Measurements from ENCODE around the gene BICC1.

Gene BICC1

DNA sequence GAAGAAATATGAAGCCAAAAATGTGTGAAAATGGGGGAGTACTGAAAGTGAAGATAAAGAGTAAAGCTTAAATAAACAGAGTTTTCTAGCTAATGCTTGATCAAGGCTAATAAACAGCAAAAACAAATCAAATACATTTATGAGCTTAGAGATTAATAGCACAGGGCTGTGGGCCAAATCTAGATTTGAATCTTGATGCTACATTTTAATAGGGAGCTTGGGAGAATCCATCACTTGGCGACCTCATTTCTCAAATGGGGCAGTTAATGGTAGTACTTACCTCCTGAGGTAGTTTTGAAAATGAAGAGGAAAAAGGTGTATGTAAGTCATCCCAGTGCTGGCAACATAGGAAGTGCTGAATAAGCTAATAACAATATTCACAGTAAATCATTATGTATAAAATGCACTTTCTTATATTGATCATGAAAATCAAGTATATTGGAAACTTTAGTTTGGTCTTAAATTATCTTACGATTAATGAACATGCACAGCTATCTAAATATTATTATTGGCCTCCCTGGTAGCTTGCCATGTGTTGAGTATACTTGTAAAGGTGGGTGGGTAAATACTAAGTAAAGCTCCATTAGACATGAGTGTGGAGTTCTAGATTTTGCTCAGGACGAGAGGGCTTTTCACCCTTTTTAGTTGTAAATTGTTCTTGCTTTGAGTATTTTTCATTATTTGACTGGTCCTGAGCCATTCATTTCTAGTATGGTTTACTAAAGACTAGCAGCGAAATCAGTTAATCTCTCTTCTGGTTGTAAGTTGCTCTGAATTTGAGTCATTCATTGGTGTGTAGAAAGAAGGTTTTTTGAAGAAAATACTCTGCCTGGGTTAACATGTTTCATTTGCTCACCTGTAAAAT, 5.1 kb downstream of the BICC1 start:
- TF ChIP-seq POLR2AphosphoS5 (IDR thresholded peaks at IDR 0.05; ENCODE audit: low read depth, low read length) (no peak), SIN3A (IDR thresholded peaks at IDR 0.05; ENCODE audit: borderline replicate concordance, insufficient read depth, low read length) (no peak), TAF1 (IDR thresholded peaks at IDR 0.05; ENCODE audit: borderline replicate concordance, insufficient read depth, low read length) (no peak), FOXP2 (optimal IDR thresholded peaks at IDR 0.05; ENCODE audit: borderline replicate concordance, extremely low read depth, extremely low read length, insufficient read depth) (no peak)
- TF ChIP-seq, protein P1, sequence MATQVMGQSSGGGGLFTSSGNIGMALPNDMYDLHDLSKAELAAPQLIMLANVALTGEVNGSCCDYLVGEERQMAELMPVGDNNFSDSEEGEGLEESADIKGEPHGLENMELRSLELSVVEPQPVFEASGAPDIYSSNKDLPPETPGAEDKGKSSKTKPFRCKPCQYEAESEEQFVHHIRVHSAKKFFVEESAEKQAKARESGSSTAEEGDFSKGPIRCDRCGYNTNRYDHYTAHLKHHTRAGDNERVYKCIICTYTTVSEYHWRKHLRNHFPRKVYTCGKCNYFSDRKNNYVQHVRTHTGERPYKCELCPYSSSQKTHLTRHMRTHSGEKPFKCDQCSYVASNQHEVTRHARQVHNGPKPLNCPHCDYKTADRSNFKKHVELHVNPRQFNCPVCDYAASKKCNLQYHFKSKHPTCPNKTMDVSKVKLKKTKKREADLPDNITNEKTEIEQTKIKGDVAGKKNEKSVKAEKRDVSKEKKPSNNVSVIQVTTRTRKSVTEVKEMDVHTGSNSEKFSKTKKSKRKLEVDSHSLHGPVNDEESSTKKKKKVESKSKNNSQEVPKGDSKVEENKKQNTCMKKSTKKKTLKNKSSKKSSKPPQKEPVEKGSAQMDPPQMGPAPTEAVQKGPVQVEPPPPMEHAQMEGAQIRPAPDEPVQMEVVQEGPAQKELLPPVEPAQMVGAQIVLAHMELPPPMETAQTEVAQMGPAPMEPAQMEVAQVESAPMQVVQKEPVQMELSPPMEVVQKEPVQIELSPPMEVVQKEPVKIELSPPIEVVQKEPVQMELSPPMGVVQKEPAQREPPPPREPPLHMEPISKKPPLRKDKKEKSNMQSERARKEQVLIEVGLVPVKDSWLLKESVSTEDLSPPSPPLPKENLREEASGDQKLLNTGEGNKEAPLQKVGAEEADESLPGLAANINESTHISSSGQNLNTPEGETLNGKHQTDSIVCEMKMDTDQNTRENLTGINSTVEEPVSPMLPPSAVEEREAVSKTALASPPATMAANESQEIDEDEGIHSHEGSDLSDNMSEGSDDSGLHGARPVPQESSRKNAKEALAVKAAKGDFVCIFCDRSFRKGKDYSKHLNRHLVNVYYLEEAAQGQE (IDR thresholded peaks at IDR 0.05; ENCODE audit: insufficient read depth in 1 of 2, low read depth in 2 of 2, low read length in 2 of 2), result no peak

DNA sequence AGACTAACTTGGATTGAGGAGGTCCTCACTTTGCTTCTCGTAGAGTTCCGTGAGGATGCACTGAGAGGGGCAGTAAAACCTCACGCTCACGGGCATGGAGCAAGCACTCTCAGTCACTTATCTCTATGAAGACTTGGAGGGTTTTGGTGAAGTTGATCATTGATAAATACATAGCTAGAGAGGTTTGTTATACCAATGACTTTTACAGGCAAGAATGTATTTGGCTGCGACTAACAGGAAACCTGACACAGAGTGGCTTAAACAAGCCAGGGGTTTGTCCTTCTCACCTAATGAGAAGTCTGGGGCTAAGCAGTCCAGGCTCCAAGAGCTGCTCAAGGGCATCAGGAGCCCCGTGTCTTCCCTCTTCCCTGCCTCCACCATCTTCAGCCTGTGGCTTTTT, 6.1 kb downstream of the BICC1 start:
- no peak for TF ChIP-seq FOXP2 (optimal IDR thresholded peaks at IDR 0.05; ENCODE audit: borderline replicate concordance, extremely low read depth, extremely low read length, insufficient read depth)

DNA sequence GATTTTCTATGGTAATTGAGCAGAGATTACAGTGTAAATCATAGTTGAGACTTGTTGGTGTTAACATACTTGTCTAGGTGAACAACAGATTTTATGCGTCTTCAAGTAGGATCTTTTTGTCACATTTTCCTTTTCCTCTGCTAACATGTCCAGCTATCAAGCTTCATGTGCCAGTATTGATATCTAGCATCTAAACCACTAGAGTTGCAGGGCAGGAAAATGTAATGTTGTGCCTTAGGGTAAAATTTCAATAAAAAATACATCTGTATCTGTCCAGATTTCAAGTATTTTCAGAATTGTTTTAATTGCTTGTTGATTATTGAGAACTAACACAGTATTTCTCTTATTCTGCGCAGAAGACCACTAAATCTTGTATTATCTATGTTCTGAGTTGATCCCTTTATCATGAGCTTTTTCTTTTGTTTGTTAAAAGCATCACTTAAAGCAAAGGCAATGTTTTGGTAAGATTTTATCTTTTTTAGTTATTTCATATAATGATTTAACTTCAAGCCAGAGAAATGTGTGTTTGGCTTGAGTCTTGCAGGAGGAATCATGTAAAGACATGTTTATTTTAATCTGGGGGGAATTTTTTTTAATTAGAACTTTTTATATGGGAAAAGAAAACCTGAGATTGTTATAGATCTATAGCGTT, 16.5 kb downstream of the BICC1 start:
- TF ChIP-seq SIN3A (IDR thresholded peaks at IDR 0.05; ENCODE audit: borderline replicate concordance, insufficient read depth, low read length) (no peak), POLR2AphosphoS5 (IDR thresholded peaks at IDR 0.05; ENCODE audit: low read depth, low read length) (no peak)

DNA sequence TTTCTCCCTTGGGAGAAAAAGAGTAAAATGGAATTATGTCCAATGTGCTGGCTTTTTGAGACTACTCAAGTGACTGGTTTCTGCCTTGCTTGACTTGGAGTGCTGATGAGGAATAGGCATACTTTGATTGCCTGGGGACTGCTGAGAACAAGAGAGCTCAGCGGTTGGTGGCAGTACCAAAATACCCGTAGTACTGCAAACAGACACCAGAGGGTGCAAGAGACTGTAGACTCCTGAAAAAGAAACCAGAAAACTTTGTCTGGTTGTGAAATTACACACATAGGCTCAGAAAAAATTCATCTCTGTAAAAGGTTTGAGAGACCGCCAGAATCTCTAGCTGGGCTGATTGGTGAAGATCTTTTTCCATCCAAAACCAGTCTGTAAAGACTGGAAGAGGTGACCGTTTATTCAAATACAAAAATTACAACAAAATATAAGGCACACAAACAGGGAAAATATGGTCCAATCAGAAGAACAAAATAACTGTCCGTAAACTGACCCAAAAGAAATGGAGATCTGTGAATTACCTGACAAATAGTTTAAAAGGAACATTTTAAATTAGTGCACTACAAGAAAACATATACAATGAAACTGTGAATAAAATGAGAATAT, 18.5 kb downstream of the BICC1 start:
- TF ChIP-seq FOXP2 (optimal IDR thresholded peaks at IDR 0.05; ENCODE audit: borderline replicate concordance, extremely low read depth, extremely low read length, insufficient read depth), result no peak
- TF ChIP-seq TAF1 (IDR thresholded peaks at IDR 0.05; ENCODE audit: borderline replicate concordance, insufficient read depth, low read length), result no peak
- no peak for TF ChIP-seq SIN3A (IDR thresholded peaks at IDR 0.05; ENCODE audit: borderline replicate concordance, insufficient read depth, low read length)
- TF ChIP-seq POLR2AphosphoS5 (IDR thresholded peaks at IDR 0.05; ENCODE audit: low read depth, low read length), result no peak
- TF ChIP-seq, protein P1 (IDR thresholded peaks at IDR 0.05; ENCODE audit: insufficient read depth in 1 of 2, low read depth in 2 of 2, low read length in 2 of 2), result no peak

DNA sequence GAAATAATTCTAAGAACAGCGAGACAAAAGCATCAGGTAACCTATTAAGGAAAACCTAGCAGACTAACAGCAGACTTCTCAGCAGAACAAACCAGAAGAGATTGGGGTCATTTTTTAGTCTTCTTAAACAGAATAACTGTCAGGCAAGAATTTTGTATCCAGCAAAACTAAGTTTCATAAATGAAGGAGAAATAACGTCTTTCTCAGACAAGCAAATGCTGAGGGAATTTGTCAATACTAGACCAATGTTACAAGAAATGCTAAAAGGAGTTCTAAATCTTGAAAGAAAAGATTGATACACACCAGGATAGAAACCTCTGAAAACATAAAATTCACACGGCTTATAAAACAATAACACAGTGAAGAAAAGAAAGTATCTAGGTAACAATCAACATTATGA, 22.6 kb downstream of the BICC1 start:
- TF ChIP-seq FOXP2 (optimal IDR thresholded peaks at IDR 0.05; ENCODE audit: borderline replicate concordance, extremely low read depth, extremely low read length, insufficient read depth) (no peak), POLR2AphosphoS5 (IDR thresholded peaks at IDR 0.05; ENCODE audit: low read depth, low read length) (no peak), TAF1 (IDR thresholded peaks at IDR 0.05; ENCODE audit: borderline replicate concordance, insufficient read depth, low read length) (no peak)
- TF ChIP-seq, protein P1 (IDR thresholded peaks at IDR 0.05; ENCODE audit: insufficient read depth in 1 of 2, low read depth in 2 of 2, low read length in 2 of 2), result no peak

DNA sequence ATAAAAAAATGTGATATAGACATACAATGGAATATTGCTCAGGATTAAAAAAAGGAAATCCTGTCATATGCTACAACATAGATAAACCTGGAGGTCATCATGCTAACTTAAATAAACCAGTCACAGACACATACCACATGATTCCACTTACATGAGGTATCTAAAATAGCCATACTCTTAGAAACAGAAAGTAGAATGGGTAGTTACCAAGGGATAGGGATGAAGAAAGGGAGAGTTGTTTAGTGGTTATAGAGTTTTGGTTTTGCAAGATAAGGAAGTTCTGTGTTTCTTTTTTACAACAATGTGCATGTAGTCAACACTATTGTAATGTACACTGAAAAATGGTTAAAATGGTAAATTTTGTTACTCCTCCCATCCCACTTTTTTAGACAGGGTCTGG, 30.5 kb downstream of the BICC1 start:
- TF ChIP-seq FOXP2 (optimal IDR thresholded peaks at IDR 0.05; ENCODE audit: borderline replicate concordance, extremely low read depth, extremely low read length, insufficient read depth), result no peak
- TF ChIP-seq, protein P1 (IDR thresholded peaks at IDR 0.05; ENCODE audit: insufficient read depth in 1 of 2, low read depth in 2 of 2, low read length in 2 of 2), result no peak
- no peak for TF ChIP-seq SIN3A (IDR thresholded peaks at IDR 0.05; ENCODE audit: borderline replicate concordance, insufficient read depth, low read length)
- no peak for TF ChIP-seq TAF1 (IDR thresholded peaks at IDR 0.05; ENCODE audit: borderline replicate concordance, insufficient read depth, low read length)
- TF ChIP-seq POLR2AphosphoS5 (IDR thresholded peaks at IDR 0.05; ENCODE audit: low read depth, low read length), result no peak
